ENCODE data around the gene SOX15. TPM values are rescaled to one million over a fixed set of nuclear protein-coding genes. Genes with fewer than 3 reads are reported as not detected.

Gene SOX15
- total RNA-seq (not detected), polyA plus RNA-seq (not detected)

GRCh38 chr17:7589891-7590691, at the start of gene SOX15:
TSS of gene SOX15 (minus strand) at chr17:7590094. CDS start at chr17:7589676, 418 bp downstream.
- Histone ChIP-seq H3K4me3 (ENCODE audit: low read depth, low read length) (no peak within 1 kb of the TSS), H3K27me3 (ENCODE audit: control insufficient read depth, insufficient read depth, low read length) (no peaks in the 10 kb centered on the region), H3K36me3 (ENCODE audit: control insufficient read depth, insufficient read depth, low read length) (peaks cover 48% of the 10 kb centered on the region), H3K9me3 (ENCODE audit: control insufficient read depth in 2 of 2, low read length in 2 of 2) (no peaks in the 10 kb centered on the region), H3K4me1 (ENCODE audit: control insufficient read depth, insufficient read depth, low read length, poor library complexity, severe bottlenecking) (peaks cover 8% of the 10 kb centered on the region), H3K27ac (ENCODE audit: insufficient read depth, low read length, poor library complexity, severe bottlenecking) (no peak within 1 kb of the TSS)
- H3K27ac Mint-ChIP-seq, result peak within 1 kb of the TSS; percentile 12 to 69 (median 36)
- H3K36me3 Mint-ChIP-seq, result peaks cover 30% of the 10 kb centered on the region
- peak within 1 kb of the TSS in 2 of 4 donors; percentile 24 to 43 for H3K4me3 Mint-ChIP-seq
- no peak for ATAC-seq (ENCODE audit: low read depth in 2 of 2)
- no peak for DNase-seq
- H3K9me3 Mint-ChIP-seq, result no peaks in the 10 kb centered on the region
- H3K4me1 Mint-ChIP-seq, result peaks cover 0 to 15% (median under 1%) of the 10 kb centered on the region in 4 donors
- H3K27me3 Mint-ChIP-seq, result no peaks in the 10 kb centered on the region

- Mint-ChIP-seq H3K36me3 (no peaks in the 10 kb centered on the region), H3K4me3 (no peak overlapping the region), H3K27me3 (peaks cover 14% of the 10 kb centered on the region), H3K4me1 (peaks cover 0 to 2% (median 0%) of the 10 kb centered on the region in 4 donors), H3K9me3 (no peaks in the 10 kb centered on the region), H3K27ac (peak overlapping the region in 1 of 3 donors; percentile 36)
- H3K36me3 ChIP-seq (ENCODE audit: control insufficient read depth, insufficient read depth, low read length), result no peaks in the 10 kb centered on the region
- no peaks in the 10 kb centered on the region for H3K9me3 ChIP-seq (ENCODE audit: control insufficient read depth in 2 of 2, low read length in 2 of 2)
- H3K27ac ChIP-seq (ENCODE audit: insufficient read depth, low read length, poor library complexity, severe bottlenecking), result no peak overlapping the region
- no peaks in the 10 kb centered on the region for H3K27me3 ChIP-seq (ENCODE audit: control insufficient read depth, insufficient read depth, low read length)
- DNase-seq (no peak), ATAC-seq (ENCODE audit: low read depth in 2 of 2) (no peak)
- H3K4me3 ChIP-seq (ENCODE audit: low read depth, low read length), result no peak overlapping the region
- no peaks in the 10 kb centered on the region for H3K4me1 ChIP-seq (ENCODE audit: control insufficient read depth, insufficient read depth, low read length, poor library complexity, severe bottlenecking)
Measured at GRCh38 chr17:7636163-7636562, 46.3 kb upstream of the SOX15 start.

GRCh38 chr17:7634384-7634783, 44.5 kb upstream of the SOX15 start:
- Histone ChIP-seq H3K27me3 (ENCODE audit: control insufficient read depth, insufficient read depth, low read length) (no peaks in the 10 kb centered on the region), H3K36me3 (ENCODE audit: control insufficient read depth, insufficient read depth, low read length) (no peaks in the 10 kb centered on the region), H3K9me3 (ENCODE audit: control insufficient read depth in 2 of 2, low read length in 2 of 2) (no peaks in the 10 kb centered on the region), H3K4me1 (ENCODE audit: control insufficient read depth, insufficient read depth, low read length, poor library complexity, severe bottlenecking) (no peaks in the 10 kb centered on the region), H3K4me3 (ENCODE audit: low read depth, low read length) (no peak overlapping the region), H3K27ac (ENCODE audit: insufficient read depth, low read length, poor library complexity, severe bottlenecking) (no peak overlapping the region)
- no peak for DNase-seq
- Mint-ChIP-seq H3K27ac (no peak overlapping the region), H3K9me3 (no peaks in the 10 kb centered on the region), H3K36me3 (no peaks in the 10 kb centered on the region), H3K27me3 (peaks cover 14% of the 10 kb centered on the region), H3K4me1 (peaks cover 0 to 4% (median 0%) of the 10 kb centered on the region in 4 donors), H3K4me3 (no peak overlapping the region)
- no peak for ATAC-seq (ENCODE audit: low read depth in 2 of 2)

- H3K27me3 ChIP-seq (ENCODE audit: control insufficient read depth, insufficient read depth, low read length), result no peaks in the 10 kb centered on the region
- H3K27ac ChIP-seq (ENCODE audit: insufficient read depth, low read length, poor library complexity, severe bottlenecking), result no peak overlapping the region
- Mint-ChIP-seq H3K9me3 (no peaks in the 10 kb centered on the region), H3K27ac (peak overlapping the region in 1 of 3 donors; percentile 55), H3K36me3 (no peaks in the 10 kb centered on the region), H3K4me1 (peaks cover 0 to 4% (median under 1%) of the 10 kb centered on the region in 4 donors), H3K27me3 (peaks cover 14% of the 10 kb centered on the region), H3K4me3 (no peak overlapping the region)
- H3K4me1 ChIP-seq (ENCODE audit: control insufficient read depth, insufficient read depth, low read length, poor library complexity, severe bottlenecking), result peaks cover under 1% of the 10 kb centered on the region
- no peak overlapping the region for H3K4me3 ChIP-seq (ENCODE audit: low read depth, low read length)
- H3K9me3 ChIP-seq (ENCODE audit: control insufficient read depth in 2 of 2, low read length in 2 of 2), result no peaks in the 10 kb centered on the region
- H3K36me3 ChIP-seq (ENCODE audit: control insufficient read depth, insufficient read depth, low read length), result no peaks in the 10 kb centered on the region
- ATAC-seq (ENCODE audit: low read depth in 2 of 2) (no peak), DNase-seq (no peak)
Measured at GRCh38 chr17:7633093-7633492, 43.2 kb upstream of the SOX15 start.

GRCh38 chr17:7632492-7632894, 42.6 kb upstream of the SOX15 start:
- ATAC-seq (ENCODE audit: low read depth in 2 of 2), result no peak

GRCh38 chr17:7631398-7632380, 41.8 kb upstream of the SOX15 start:
- Histone ChIP-seq H3K27ac (ENCODE audit: insufficient read depth, low read length, poor library complexity, severe bottlenecking) (no peak overlapping the region), H3K4me3 (ENCODE audit: low read depth, low read length) (no peak overlapping the region), H3K4me1 (ENCODE audit: control insufficient read depth, insufficient read depth, low read length, poor library complexity, severe bottlenecking) (peaks cover 15% of the 10 kb centered on the region), H3K9me3 (ENCODE audit: control insufficient read depth in 2 of 2, low read length in 2 of 2) (no peaks in the 10 kb centered on the region), H3K27me3 (ENCODE audit: control insufficient read depth, insufficient read depth, low read length) (no peaks in the 10 kb centered on the region), H3K36me3 (ENCODE audit: control insufficient read depth, insufficient read depth, low read length) (no peaks in the 10 kb centered on the region)
- Mint-ChIP-seq H3K27me3 (peaks cover 10% of the 10 kb centered on the region), H3K4me3 (peak overlapping the region in 1 of 4 donors; percentile 79), H3K4me1 (peaks cover 0 to 14% (median 9%) of the 10 kb centered on the region in 4 donors), H3K27ac (peak overlapping the region in 2 of 3 donors; percentile 52 to 55), H3K36me3 (no peaks in the 10 kb centered on the region), H3K9me3 (no peaks in the 10 kb centered on the region)
- DNase-seq (no peak), ATAC-seq (ENCODE audit: low read depth in 2 of 2) (no peak)

More at GRCh38 chr17:7632492-7632894, 42.6 kb upstream of the SOX15 start:
- Mint-ChIP-seq H3K27ac (no peak overlapping the region), H3K27me3 (peaks cover 10% of the 10 kb centered on the region), H3K4me3 (peak overlapping the region in 2 of 4 donors; percentile 68 to 79), H3K4me1 (peaks cover 0 to 7% (median 3%) of the 10 kb centered on the region in 4 donors), H3K36me3 (no peaks in the 10 kb centered on the region), H3K9me3 (no peaks in the 10 kb centered on the region)
- Histone ChIP-seq H3K4me1 (ENCODE audit: control insufficient read depth, insufficient read depth, low read length, poor library complexity, severe bottlenecking) (peaks cover 7% of the 10 kb centered on the region), H3K4me3 (ENCODE audit: low read depth, low read length) (no peak overlapping the region), H3K27me3 (ENCODE audit: control insufficient read depth, insufficient read depth, low read length) (no peaks in the 10 kb centered on the region), H3K36me3 (ENCODE audit: control insufficient read depth, insufficient read depth, low read length) (no peaks in the 10 kb centered on the region), H3K27ac (ENCODE audit: insufficient read depth, low read length, poor library complexity, severe bottlenecking) (no peak overlapping the region), H3K9me3 (ENCODE audit: control insufficient read depth in 2 of 2, low read length in 2 of 2) (no peaks in the 10 kb centered on the region)
- DNase-seq, result peak in 2 of 3 donors; percentile 36 to 69

GRCh38 chr17:7629939-7630571, 40.2 kb upstream of the SOX15 start, which contains the start of gene SHBG:
TSS of gene SHBG (plus strand) at chr17:7630135. CDS start at chr17:7630173, 38 bp downstream.
- ATAC-seq (ENCODE audit: low read depth in 2 of 2) (no peak), DNase-seq (no peak)
- H3K4me3 Mint-ChIP-seq, result peak within 1 kb of the TSS; percentile 25 to 67 (median 48)
- H3K4me3 ChIP-seq (ENCODE audit: low read depth, low read length), result no peak within 1 kb of the TSS
- no peak within 1 kb of the TSS for H3K27ac ChIP-seq (ENCODE audit: insufficient read depth, low read length, poor library complexity, severe bottlenecking)
- peak within 1 kb of the TSS in 2 of 3 donors; percentile 55 to 84 for H3K27ac Mint-ChIP-seq
- H3K27me3 ChIP-seq (ENCODE audit: control insufficient read depth, insufficient read depth, low read length), result no peaks in the 10 kb centered on the region
- H3K36me3 Mint-ChIP-seq, result no peaks in the 10 kb centered on the region
- H3K4me1 ChIP-seq (ENCODE audit: control insufficient read depth, insufficient read depth, low read length, poor library complexity, severe bottlenecking), result peaks cover 17% of the 10 kb centered on the region
- H3K9me3 Mint-ChIP-seq, result no peaks in the 10 kb centered on the region
- peaks cover 4% of the 10 kb centered on the region for H3K27me3 Mint-ChIP-seq
- H3K4me1 Mint-ChIP-seq, result peaks cover 0 to 21% (median 13%) of the 10 kb centered on the region in 4 donors
- no peaks in the 10 kb centered on the region for H3K9me3 ChIP-seq (ENCODE audit: control insufficient read depth in 2 of 2, low read length in 2 of 2)
- H3K36me3 ChIP-seq (ENCODE audit: control insufficient read depth, insufficient read depth, low read length), result no peaks in the 10 kb centered on the region

All from CD4-positive, CD25-positive, alpha-beta regulatory T cell (primary cell).